DND-41 (cell line): ENCODE data around the gene HOXC10.

Source experiments
- EZH2 ChIP-seq: IDR thresholded peaks from 3 replicates; pipeline ENCODE4 v1.6.1; 2012; ENCODE audit warnings: borderline replicate concordance, low read depth, mild to moderate bottlenecking, moderate library complexity, low read length, inconsistent platforms; ENCODE audit not compliant: severe bottlenecking
- TF ChIP-seq, protein P1 (sequence below): IDR thresholded peaks from 2 replicates; pipeline ENCODE4 v1.5.1; 2012; ENCODE audit warnings: borderline replicate concordance, low read length, moderate library complexity, mild to moderate bottlenecking; ENCODE audit not compliant: poor library complexity, severe bottlenecking; ENCODE audit errors: extremely low read depth

DNA sequence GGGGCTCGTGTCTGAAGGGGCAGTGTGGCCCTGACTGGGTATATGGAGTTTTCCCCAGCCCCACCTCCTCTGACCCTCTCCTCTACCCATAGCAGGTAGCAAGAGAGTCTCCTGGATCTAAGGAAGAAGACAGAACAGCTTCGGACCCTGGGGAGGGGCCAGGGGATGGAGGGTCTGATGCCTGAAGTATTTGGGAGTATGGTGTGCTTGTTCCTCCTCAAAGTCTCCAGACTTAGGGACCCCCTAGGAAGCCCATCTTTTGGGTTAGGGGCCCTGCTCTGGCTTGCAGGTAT is 23.3 kb downstream of the HOXC10 start:
- TF ChIP-seq, protein P1, sequence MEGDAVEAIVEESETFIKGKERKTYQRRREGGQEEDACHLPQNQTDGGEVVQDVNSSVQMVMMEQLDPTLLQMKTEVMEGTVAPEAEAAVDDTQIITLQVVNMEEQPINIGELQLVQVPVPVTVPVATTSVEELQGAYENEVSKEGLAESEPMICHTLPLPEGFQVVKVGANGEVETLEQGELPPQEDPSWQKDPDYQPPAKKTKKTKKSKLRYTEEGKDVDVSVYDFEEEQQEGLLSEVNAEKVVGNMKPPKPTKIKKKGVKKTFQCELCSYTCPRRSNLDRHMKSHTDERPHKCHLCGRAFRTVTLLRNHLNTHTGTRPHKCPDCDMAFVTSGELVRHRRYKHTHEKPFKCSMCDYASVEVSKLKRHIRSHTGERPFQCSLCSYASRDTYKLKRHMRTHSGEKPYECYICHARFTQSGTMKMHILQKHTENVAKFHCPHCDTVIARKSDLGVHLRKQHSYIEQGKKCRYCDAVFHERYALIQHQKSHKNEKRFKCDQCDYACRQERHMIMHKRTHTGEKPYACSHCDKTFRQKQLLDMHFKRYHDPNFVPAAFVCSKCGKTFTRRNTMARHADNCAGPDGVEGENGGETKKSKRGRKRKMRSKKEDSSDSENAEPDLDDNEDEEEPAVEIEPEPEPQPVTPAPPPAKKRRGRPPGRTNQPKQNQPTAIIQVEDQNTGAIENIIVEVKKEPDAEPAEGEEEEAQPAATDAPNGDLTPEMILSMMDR, result no peak
- TF ChIP-seq EZH2, result no peak
